HUES48 (cell line): Measurements from ENCODE around the gene LDLRAD4.
A peak's percentile ranks its signal among the peaks of the same experiment; 100 is the strongest.

Experiments used
- H3K27ac ChIP-seq: one replicate; pipeline ENCODE4 v1.7.0; 2013; ENCODE audit warnings: low read depth, low read length, inconsistent platforms
- H3K27me3 ChIP-seq: 2 replicates; pipeline ENCODE4 v1.6.1; 2013; ENCODE audit warnings: mild to moderate bottlenecking, low read length; ENCODE audit not compliant: control insufficient read depth, insufficient read depth
- H3K36me3 ChIP-seq: 2 replicates; pipeline ENCODE4 v1.6.1; 2013; ENCODE audit warnings: low read length; ENCODE audit not compliant: control insufficient read depth, insufficient read depth
- H3K4me1 ChIP-seq: 2 replicates; pipeline ENCODE4 v1.6.1; 2013; ENCODE audit warnings: mild to moderate bottlenecking, low read length; ENCODE audit not compliant: control insufficient read depth, insufficient read depth
- H3K4me3 ChIP-seq: 2 replicates; pipeline ENCODE4 v1.5.1; 2013; ENCODE audit warnings: mild to moderate bottlenecking, low read depth, low read length
- H3K9ac ChIP-seq: 2 replicates; pipeline ENCODE4 v1.6.1; 2013; ENCODE audit warnings: mild to moderate bottlenecking, low read depth, low read length, moderate library complexity
- H3K9me3 ChIP-seq: 2 replicates; pipeline ENCODE4 v1.6.1; 2013; ENCODE audit warnings: low read length; ENCODE audit not compliant: control insufficient read depth, insufficient read depth

LDLRAD4 gene

GRCh38 chr18:13357289-13357688, 138.7 kb downstream of the LDLRAD4 start:
- no peak overlapping the region for H3K9ac ChIP-seq
- H3K36me3 ChIP-seq: no peaks in the 10 kb centered on the region
- no peaks in the 10 kb centered on the region for H3K27me3 ChIP-seq
- H3K27ac ChIP-seq: no peak overlapping the region
- no peak overlapping the region for H3K4me3 ChIP-seq
- H3K9me3 ChIP-seq: no peaks in the 10 kb centered on the region
- H3K4me1 ChIP-seq: no peaks in the 10 kb centered on the region

GRCh38 chr18:13359210-13359609, 140.7 kb downstream of the LDLRAD4 start:
- H3K4me1 ChIP-seq: no peaks in the 10 kb centered on the region
- no peaks in the 10 kb centered on the region for H3K9me3 ChIP-seq
- H3K36me3 ChIP-seq: no peaks in the 10 kb centered on the region
- H3K27me3 ChIP-seq: no peaks in the 10 kb centered on the region
- no peak overlapping the region for H3K4me3 ChIP-seq
- H3K27ac ChIP-seq: no peak overlapping the region
- H3K9ac ChIP-seq: no peak overlapping the region

- Histone ChIP-seq H3K27me3 (no peaks in the 10 kb centered on the region), H3K27ac (no peak overlapping the region), H3K9ac (no peak overlapping the region), H3K4me1 (peaks cover 4% of the 10 kb centered on the region; the same call in 1 of the 2 replicates), H3K4me3 (no peak overlapping the region), H3K36me3 (no peaks in the 10 kb centered on the region), H3K9me3 (no peaks in the 10 kb centered on the region)
These were observed 142.9 kb downstream of the LDLRAD4 start for GRCh38 chr18:13361431-13361830.

- H3K27ac ChIP-seq: no peak overlapping the region
- H3K27me3 ChIP-seq: no peaks in the 10 kb centered on the region
- H3K9me3 ChIP-seq: no peaks in the 10 kb centered on the region
These were observed 143.5 kb downstream of the LDLRAD4 start for GRCh38 chr18:13362051-13362450.

GRCh38 chr18:13362607-13363006, 144.0 kb downstream of the LDLRAD4 start:
- Histone ChIP-seq H3K27ac (no peak overlapping the region), H3K36me3 (no peaks in the 10 kb centered on the region), H3K9ac (no peak overlapping the region), H3K4me1 (peaks cover 4% of the 10 kb centered on the region; the same call in 1 of the 2 replicates), H3K27me3 (no peaks in the 10 kb centered on the region), H3K9me3 (no peaks in the 10 kb centered on the region), H3K4me3 (no peak overlapping the region)

More at GRCh38 chr18:13362051-13362450, 143.5 kb downstream of the LDLRAD4 start:
- Histone ChIP-seq H3K4me3 (no peak overlapping the region), H3K4me1 (peaks cover 4% of the 10 kb centered on the region; the same call in 1 of the 2 replicates), H3K36me3 (no peaks in the 10 kb centered on the region), H3K9ac (no peak overlapping the region)

GRCh38 chr18:13363359-13363758, 144.8 kb downstream of the LDLRAD4 start:
- no peaks in the 10 kb centered on the region for H3K9me3 ChIP-seq
- no peaks in the 10 kb centered on the region for H3K27me3 ChIP-seq
- H3K27ac ChIP-seq: no peak overlapping the region
- peaks cover 4% of the 10 kb centered on the region; the same call in 1 of the 2 replicates for H3K4me1 ChIP-seq
- no peak overlapping the region for H3K9ac ChIP-seq
- no peak overlapping the region for H3K4me3 ChIP-seq
- no peaks in the 10 kb centered on the region for H3K36me3 ChIP-seq

GRCh38 chr18:13364721-13365205, 146.2 kb downstream of the LDLRAD4 start:
- no peak overlapping the region for H3K4me3 ChIP-seq
- H3K9me3 ChIP-seq: no peaks in the 10 kb centered on the region
- no peaks in the 10 kb centered on the region for H3K27me3 ChIP-seq
- H3K9ac ChIP-seq: no peak overlapping the region
- H3K27ac ChIP-seq: no peak overlapping the region
- peaks cover 4% of the 10 kb centered on the region; the same call in 1 of the 2 replicates for H3K4me1 ChIP-seq
- no peaks in the 10 kb centered on the region for H3K36me3 ChIP-seq

- Histone ChIP-seq H3K9me3 (no peaks in the 10 kb centered on the region), H3K36me3 (no peaks in the 10 kb centered on the region)
These were observed 147.6 kb downstream of the LDLRAD4 start for GRCh38 chr18:13366131-13366530.

GRCh38 chr18:13366541-13366940, 148.0 kb downstream of the LDLRAD4 start:
- Histone ChIP-seq H3K4me1 (peaks cover 4% of the 10 kb centered on the region; the same call in 1 of the 2 replicates), H3K36me3 (no peaks in the 10 kb centered on the region), H3K9me3 (no peaks in the 10 kb centered on the region), H3K27me3 (no peaks in the 10 kb centered on the region), H3K4me3 (no peak overlapping the region), H3K27ac (peak overlapping the region; percentile 53), H3K9ac (no peak overlapping the region)

More at GRCh38 chr18:13366131-13366530, 147.6 kb downstream of the LDLRAD4 start:
- peak overlapping the region; percentile 53 for H3K27ac ChIP-seq
- no peaks in the 10 kb centered on the region for H3K27me3 ChIP-seq
- H3K4me1 ChIP-seq: peaks cover 4% of the 10 kb centered on the region; the same call in 1 of the 2 replicates
- H3K4me3 ChIP-seq: no peak overlapping the region
- H3K9ac ChIP-seq: no peak overlapping the region

GRCh38 chr18:13366962-13367892, 148.7 kb downstream of the LDLRAD4 start:
- Histone ChIP-seq H3K4me1 (peaks cover 4% of the 10 kb centered on the region; the same call in 1 of the 2 replicates), H3K9me3 (no peaks in the 10 kb centered on the region), H3K27me3 (no peaks in the 10 kb centered on the region), H3K9ac (no peak overlapping the region), H3K4me3 (no peak overlapping the region), H3K36me3 (no peaks in the 10 kb centered on the region), H3K27ac (no peak overlapping the region)
